ENCODE measurements around the gene KIAA1217.
"Not testable (repeated sequence)": the region's sequence is repeated elsewhere in the genome, so short reads cannot be mapped to it uniquely, and the experiment has no call there.

Gene KIAA1217

GRCh38 chr10:24468281-24468751 lies 259.4 kb downstream of the KIAA1217 start:
- no peak for DNase-seq

- DNase-seq = no peak
These were observed 261.1 kb downstream of the KIAA1217 start for GRCh38 chr10:24469993-24470392.

GRCh38 chr10:24475598-24475997 lies 266.7 kb downstream of the KIAA1217 start:
- DNase-seq = no peak

GRCh38 chr10:24476913-24477701 lies 268.2 kb downstream of the KIAA1217 start:
- no peak for DNase-seq

GRCh38 chr10:24477915-24478314 lies 269.0 kb downstream of the KIAA1217 start:
- DNase-seq = no peak

GRCh38 chr10:24479806-24480205 lies 270.9 kb downstream of the KIAA1217 start:
- DNase-seq = no peak

- no peak for DNase-seq
These were observed 271.5 kb downstream of the KIAA1217 start for GRCh38 chr10:24480447-24480846.

GRCh38 chr10:24481241-24481640 lies 272.3 kb downstream of the KIAA1217 start:
- DNase-seq = no peak

GRCh38 chr10:24482713-24483112 lies 273.8 kb downstream of the KIAA1217 start:
- DNase-seq = not testable (repeated sequence)

GRCh38 chr10:24483701-24484100 lies 274.8 kb downstream of the KIAA1217 start:
- DNase-seq = peak; percentile 88

GRCh38 chr10:24484771-24485170 lies 275.8 kb downstream of the KIAA1217 start:
- DNase-seq = no peak

- no peak for DNase-seq
These were observed 276.4 kb downstream of the KIAA1217 start for GRCh38 chr10:24485304-24485703.

- DNase-seq = no peak
These were observed 279.7 kb downstream of the KIAA1217 start for GRCh38 chr10:24488631-24489030.

GRCh38 chr10:24493165-24493564 lies 284.2 kb downstream of the KIAA1217 start:
- no peak for DNase-seq

GRCh38 chr10:24494236-24494635 lies 285.3 kb downstream of the KIAA1217 start:
- DNase-seq = no peak

- no peak for DNase-seq
These were observed 285.8 kb downstream of the KIAA1217 start for GRCh38 chr10:24494777-24495176.

GRCh38 chr10:24495666-24496460 lies 286.9 kb downstream of the KIAA1217 start:
- no peak for DNase-seq

- no peak for DNase-seq
These were observed 288.0 kb downstream of the KIAA1217 start for GRCh38 chr10:24496906-24497305.

- DNase-seq = peak; percentile 59
These were observed 292.2 kb downstream of the KIAA1217 start for GRCh38 chr10:24501056-24501711.

- no peak for DNase-seq
These were observed 293.1 kb downstream of the KIAA1217 start for GRCh38 chr10:24502006-24502405.

- no peak for DNase-seq
These were observed 294.0 kb downstream of the KIAA1217 start for GRCh38 chr10:24502801-24503460.
